Neuronal stem cell (in vitro differentiated cells): ENCODE measurements around the gene NAT8L.

Source experiments
- DNase-seq: peaks from one replicate; pipeline ENCODE4 v3.0.0-alpha.2; 2013; ENCODE audit warnings: low spot score
- H2AFZ ChIP-seq: one replicate; pipeline ENCODE4 v1.6.1; 2013; ENCODE audit warnings: mild to moderate bottlenecking, low read length, inconsistent platforms
- H2AK5ac ChIP-seq: 2 replicates; pipeline ENCODE4 v1.6.1; 2013; ENCODE audit warnings: low read depth, mild to moderate bottlenecking, inconsistent platforms, low read length, moderate library complexity, mixed read lengths
- H2BK120ac ChIP-seq: 2 replicates; pipeline ENCODE4 v1.6.1; 2013; ENCODE audit warnings: low read depth, mild to moderate bottlenecking, inconsistent platforms, low read length, moderate library complexity, mixed read lengths
- H2BK12ac ChIP-seq: one replicate; pipeline ENCODE4 v1.6.1; 2013; ENCODE audit warnings: low read length, inconsistent platforms
- H2BK15ac ChIP-seq: 2 replicates; pipeline ENCODE4 v1.6.1; 2013; ENCODE audit warnings: mild to moderate bottlenecking, low read length, inconsistent platforms, mixed read lengths
- H2BK5ac ChIP-seq: one replicate; pipeline ENCODE4 v1.6.1; 2013; ENCODE audit warnings: inconsistent platforms, mild to moderate bottlenecking, low read length, moderate library complexity
- H3K14ac ChIP-seq: one replicate; pipeline ENCODE4 v1.6.1; 2013; ENCODE audit warnings: low read length, inconsistent platforms
- H3K18ac ChIP-seq: 2 replicates; pipeline ENCODE4 v1.6.1; 2013; ENCODE audit warnings: low read length, inconsistent platforms
- H3K23ac ChIP-seq: 2 replicates; pipeline ENCODE4 v1.6.1; 2013; ENCODE audit warnings: low read depth, mild to moderate bottlenecking, mixed read lengths, low read length, inconsistent platforms; ENCODE audit not compliant: poor library complexity
- H3K27ac ChIP-seq: replicated peaks from 3 replicates; pipeline ENCODE4 v1.5.1; 2013; ENCODE audit warnings: low read length, inconsistent platforms
- H3K27me3 ChIP-seq, 3 experiments: 2 replicates each; pipeline ENCODE4 v1.6.1; 2013; ENCODE audit warnings: low read length in 3 of 3, mild to moderate bottlenecking in 2 of 3, inconsistent platforms in 1 of 3, low read depth in 1 of 3, mixed read lengths in 1 of 3, moderate library complexity in 1 of 3; ENCODE audit not compliant: control insufficient read depth in 3 of 3, insufficient read depth in 3 of 3
- H3K36me3 ChIP-seq, 2 donors: replicated peaks in 1 of 2; 2 replicates each; pipeline ENCODE4 v1.6.1; 2013; ENCODE audit warnings: low read length in 2 of 2; ENCODE audit not compliant: control insufficient read depth in 2 of 2, insufficient read depth in 2 of 2
- H3K4ac ChIP-seq: 2 replicates; pipeline ENCODE4 v1.6.1; 2013; ENCODE audit warnings: inconsistent platforms, mild to moderate bottlenecking, low read length, moderate library complexity
- H3K4me1 ChIP-seq, 2 donors: 1 replicate in 1 of 2; 2 replicates in 1 of 2; pipeline ENCODE4 v1.6.1; 2013; ENCODE audit warnings: low read length in 2 of 2, low read depth in 1 of 2; ENCODE audit not compliant: control insufficient read depth in 2 of 2, insufficient read depth in 1 of 2
- H3K4me2 ChIP-seq: one replicate; pipeline ENCODE4 v1.6.1; 2013; ENCODE audit warnings: mild to moderate bottlenecking, low read length, inconsistent platforms; ENCODE audit not compliant: insufficient read depth, poor library complexity, severe bottlenecking
- H3K4me3 ChIP-seq, 2 donors: 2 replicates each; pipeline ENCODE4 v1.5.1; 2013; ENCODE audit warnings: low read length in 2 of 2, mild to moderate bottlenecking in 2 of 2, inconsistent platforms in 1 of 2, moderate library complexity in 1 of 2
- H3K79me1 ChIP-seq: one replicate; pipeline ENCODE4 v1.6.1; 2013; ENCODE audit warnings: low read depth, mild to moderate bottlenecking, inconsistent platforms, low read length, moderate library complexity
- H3K9ac ChIP-seq: one replicate; pipeline ENCODE4 v1.6.1; 2013; ENCODE audit warnings: mild to moderate bottlenecking, low read depth, low read length, inconsistent platforms; ENCODE audit not compliant: poor library complexity
- H3K9me3 ChIP-seq, 2 donors: replicated peaks in 1 of 2; 2 replicates each; pipeline versions ENCODE3 to v1.6.1; 2013; ENCODE audit warnings: low read length in 2 of 2, mild to moderate bottlenecking in 2 of 2, inconsistent platforms in 1 of 2, low read depth in 1 of 2, mixed read lengths in 1 of 2, moderate library complexity in 1 of 2; ENCODE audit not compliant: control insufficient read depth in 2 of 2, insufficient read depth in 1 of 2
- H4K8ac ChIP-seq: one replicate; pipeline ENCODE4 v1.6.1; 2013; ENCODE audit warnings: low read depth, mild to moderate bottlenecking, inconsistent platforms, low read length, moderate library complexity
- H4K91ac ChIP-seq: one replicate; pipeline ENCODE4 v1.6.1; 2013; ENCODE audit warnings: low read length, low read depth, mild to moderate bottlenecking, inconsistent platforms; ENCODE audit not compliant: poor library complexity
- WGBS, 2 donors: extraction: QIAGEN DNeasy Blood & Tissue Kit; methylation state at CpG; one replicate each; pipeline ENCODE4 v1.1.7; 2013; ENCODE audit warnings: missing lambda C conversion rate in 2 of 2, mixed read lengths in 1 of 2; ENCODE audit not compliant: insufficient read length in 2 of 2, insufficient replicate concordance in 1 of 2; ENCODE audit errors: extremely low coverage in 2 of 2; 5-methylcytosine and 5-hydroxymethylcytosine counted together

The NAT8L gene

DNA sequence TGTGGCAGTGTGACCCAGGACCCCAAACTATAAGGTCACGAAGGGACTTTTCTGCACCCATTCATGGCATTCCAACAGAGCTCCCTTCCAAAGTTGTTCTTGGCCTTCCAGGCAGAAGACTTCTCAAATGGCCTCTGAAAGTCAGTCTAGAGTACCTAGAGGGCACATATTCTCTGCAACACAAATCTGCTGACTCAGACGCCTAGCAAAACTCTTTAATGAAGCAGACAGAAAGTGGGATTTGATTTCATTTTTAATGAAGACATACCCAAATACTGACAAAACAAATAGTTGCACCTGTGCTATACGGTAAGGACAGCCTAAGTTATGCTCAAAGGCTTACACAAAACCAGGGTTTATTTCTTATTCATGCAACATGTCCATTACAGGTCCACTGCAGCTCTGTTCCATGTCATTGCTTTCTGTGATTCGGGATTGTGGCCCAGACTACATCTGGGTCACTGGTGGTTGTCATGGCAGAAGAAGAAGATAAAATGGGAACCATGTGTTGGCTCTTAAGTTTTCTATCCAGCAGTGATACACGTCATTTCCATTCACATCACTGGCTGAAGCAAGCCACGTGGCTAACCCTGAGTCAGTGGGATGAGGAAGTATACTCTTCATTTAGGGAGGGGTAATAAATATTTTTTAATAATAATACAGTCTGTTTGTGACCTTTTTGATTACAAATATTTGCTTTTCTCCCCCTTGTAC, 57.7 kb downstream of the NAT8L start:
- Histone ChIP-seq H3K18ac (no peak overlapping the region), H3K4me3 (no peak overlapping the region), H3K4me1 (no peaks in the 10 kb centered on the region), H4K91ac (no peak overlapping the region), H2BK120ac (no peak overlapping the region), H3K14ac (no peak overlapping the region), H2AFZ (no peak overlapping the region), H2AK5ac (no peak overlapping the region), H3K36me3 (no peaks in the 10 kb centered on the region), H4K8ac (no peak overlapping the region), H3K23ac (no peak overlapping the region), H2BK5ac (no peak overlapping the region), H3K9me3 (no peaks in the 10 kb centered on the region), H3K79me1 (no peaks in the 10 kb centered on the region), H3K27ac (no peak overlapping the region), H3K4ac (no peak overlapping the region), H3K9ac (no peak overlapping the region), H2BK12ac (no peak overlapping the region), H2BK15ac (no peak overlapping the region), H3K4me2 (no peak overlapping the region), H3K27me3 (peaks cover 0 to 8% (median 0%) of the 10 kb centered on the region in 3 experiments)
- DNase-seq = no peak
- no CpG with 5 or more reads among the region's 6 CpGs for WGBS, 2 donors
